ENCODE measurements around the gene CAPN13.

DNA sequence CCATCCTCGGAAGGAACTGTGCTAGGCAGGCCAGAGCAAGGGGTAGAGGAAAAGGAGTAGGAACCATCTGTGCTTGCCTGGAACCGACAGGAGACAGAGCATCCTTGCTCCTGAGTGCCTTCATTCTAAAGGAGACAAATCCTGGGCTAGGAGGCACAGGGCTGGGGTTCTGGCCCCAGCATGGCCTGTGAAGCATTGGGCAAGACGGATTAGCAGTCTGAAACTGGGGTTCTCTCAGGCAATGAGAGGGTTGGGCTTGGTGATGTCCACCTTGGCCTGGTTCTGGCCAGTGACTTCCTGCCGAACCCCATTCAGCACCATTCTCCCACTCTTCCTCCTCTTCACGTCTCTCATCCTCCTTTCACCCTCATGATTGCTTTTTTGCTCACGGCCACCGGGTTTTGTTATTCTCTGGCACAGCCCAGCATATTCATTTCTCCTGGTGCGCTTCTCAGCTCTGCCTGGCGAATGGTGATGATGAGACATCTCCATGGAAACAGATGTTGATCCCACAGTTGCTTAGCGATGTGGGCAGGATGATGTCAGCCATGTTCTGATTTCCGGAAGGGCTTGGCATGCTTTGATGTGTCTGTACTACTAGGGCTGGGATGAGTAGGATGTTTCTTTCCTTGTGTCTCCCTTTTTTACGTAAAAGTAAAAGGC, 127.7 kb downstream of the CAPN13 start:
- TF ChIP-seq, protein P1, sequence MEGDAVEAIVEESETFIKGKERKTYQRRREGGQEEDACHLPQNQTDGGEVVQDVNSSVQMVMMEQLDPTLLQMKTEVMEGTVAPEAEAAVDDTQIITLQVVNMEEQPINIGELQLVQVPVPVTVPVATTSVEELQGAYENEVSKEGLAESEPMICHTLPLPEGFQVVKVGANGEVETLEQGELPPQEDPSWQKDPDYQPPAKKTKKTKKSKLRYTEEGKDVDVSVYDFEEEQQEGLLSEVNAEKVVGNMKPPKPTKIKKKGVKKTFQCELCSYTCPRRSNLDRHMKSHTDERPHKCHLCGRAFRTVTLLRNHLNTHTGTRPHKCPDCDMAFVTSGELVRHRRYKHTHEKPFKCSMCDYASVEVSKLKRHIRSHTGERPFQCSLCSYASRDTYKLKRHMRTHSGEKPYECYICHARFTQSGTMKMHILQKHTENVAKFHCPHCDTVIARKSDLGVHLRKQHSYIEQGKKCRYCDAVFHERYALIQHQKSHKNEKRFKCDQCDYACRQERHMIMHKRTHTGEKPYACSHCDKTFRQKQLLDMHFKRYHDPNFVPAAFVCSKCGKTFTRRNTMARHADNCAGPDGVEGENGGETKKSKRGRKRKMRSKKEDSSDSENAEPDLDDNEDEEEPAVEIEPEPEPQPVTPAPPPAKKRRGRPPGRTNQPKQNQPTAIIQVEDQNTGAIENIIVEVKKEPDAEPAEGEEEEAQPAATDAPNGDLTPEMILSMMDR (IDR thresholded peaks at IDR 0.05; ENCODE audit: low read depth, low read length, missing input control), result no peak
- no peak for TF ChIP-seq GABPA (IDR thresholded peaks at IDR 0.05 in 1 of 2, conservative IDR thresholded peaks at IDR 0.05 in 1 of 2)
- TF ChIP-seq MAX (IDR thresholded peaks at IDR 0.05), result no peak
- TF ChIP-seq, protein P2, sequence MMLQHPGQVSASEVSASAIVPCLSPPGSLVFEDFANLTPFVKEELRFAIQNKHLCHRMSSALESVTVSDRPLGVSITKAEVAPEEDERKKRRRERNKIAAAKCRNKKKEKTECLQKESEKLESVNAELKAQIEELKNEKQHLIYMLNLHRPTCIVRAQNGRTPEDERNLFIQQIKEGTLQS (IDR thresholded peaks at IDR 0.05), result no peak
- no peak for TF ChIP-seq EGR1 (IDR thresholded peaks at IDR 0.05; ENCODE audit: low read depth in 2 of 2)
